Omental fat pad (tissue), 4 donors: ENCODE measurements around the gene CATSPER4. TPM values are rescaled to one million over a fixed set of nuclear protein-coding genes. Genes with fewer than 3 reads are reported as not detected.
A peak's percentile ranks its signal among the peaks of the same experiment; 100 is the strongest.

Experiments used
- ATAC-seq: fragments of 150-250 bp; one replicate; pipeline ENCODE4 v1.9.1; 2016; ENCODE audit warnings: mild to moderate bottlenecking, moderate library complexity; ENCODE audit not compliant: low FRiP score
- DNase-seq: peaks from one replicate; pipeline ENCODE4 v3.0.0-alpha.2; 2019; ENCODE audit warnings: low spot score
- CTCF ChIP-seq, 3 donors: fragments of 450-650 bp; IDR thresholded peaks; one replicate each; pipeline ENCODE4 v1.5.1; 2016 to 2017; ENCODE audit warnings: antibody characterized with exemption in 3 of 3, mild to moderate bottlenecking in 3 of 3, moderate library complexity in 2 of 3
- total RNA-seq, 4 donors: library from RNA; depleted of rRNA; stranded (reverse); fragments of >200 nt; gene quantifications; one replicate each; pipeline ENCODE4 v1.1.0, GENCODE V29; 2016

CATSPER4 gene
- total RNA-seq, 4 donors from 2014 or later: not detected

GRCh38 chr1:26160527-26161414 lies 29.6 kb upstream of the CATSPER4 start:
- TF ChIP-seq CTCF (IDR thresholded peaks at IDR 0.05): no peak
- ATAC-seq: no peak
- no peak for DNase-seq

- peak; percentile 52 for ATAC-seq
- no peak for TF ChIP-seq CTCF (IDR thresholded peaks at IDR 0.05)
- DNase-seq: no peak
Measured at GRCh38 chr1:26161415-26162219, 28.8 kb upstream of the CATSPER4 start.

- ATAC-seq (no peak), DNase-seq (no peak)
- no peak for TF ChIP-seq CTCF (IDR thresholded peaks at IDR 0.05)
Measured at GRCh38 chr1:26162220-26162709, 28.1 kb upstream of the CATSPER4 start.

- ATAC-seq (no peak), DNase-seq (no peak)
- no peak for TF ChIP-seq CTCF (IDR thresholded peaks at IDR 0.05)
Measured at GRCh38 chr1:26163684-26164035, 26.7 kb upstream of the CATSPER4 start.

- DNase-seq (no peak), ATAC-seq (no peak)
- TF ChIP-seq CTCF (IDR thresholded peaks at IDR 0.05): peak in 1 of 3 donors; percentile 56
Measured at GRCh38 chr1:26164036-26164860, 26.2 kb upstream of the CATSPER4 start.
